T1000 (cell line): ENCODE measurements around the gene RERE.

Experiments used
- DNase-seq: peaks from one replicate; lab custom pipeline; 2025; ENCODE audit warnings: mixed read lengths; lab: John Stamatoyannopoulos, UW

The RERE gene

GRCh38 chr1:8473891-8474300 is 343.5 kb downstream of the RERE start:
- DNase-seq = no peak

- DNase-seq = no peak
Measured at GRCh38 chr1:8473121-8473875, 344.1 kb downstream of the RERE start.

- DNase-seq = no peak
Measured at GRCh38 chr1:8472668-8473067, 344.8 kb downstream of the RERE start.

- DNase-seq = no peak
Measured at GRCh38 chr1:8471451-8471850, 346.0 kb downstream of the RERE start.

- no peak for DNase-seq
Measured at GRCh38 chr1:8468751-8469150, 348.7 kb downstream of the RERE start.

- DNase-seq = no peak
Measured at GRCh38 chr1:8467308-8467707, 350.1 kb downstream of the RERE start.

- DNase-seq = no peak
Measured at GRCh38 chr1:8465692-8466091, 351.7 kb downstream of the RERE start.

- no peak for DNase-seq
Measured at GRCh38 chr1:8465013-8465412, 352.4 kb downstream of the RERE start.

GRCh38 chr1:8464377-8464776 is 353.1 kb downstream of the RERE start:
- no peak for DNase-seq

GRCh38 chr1:8463144-8463927 is 354.1 kb downstream of the RERE start:
- no peak for DNase-seq

GRCh38 chr1:8462371-8462892 is 355.0 kb downstream of the RERE start:
- DNase-seq = no peak

GRCh38 chr1:8461351-8462110 is 355.9 kb downstream of the RERE start:
- DNase-seq = no peak

GRCh38 chr1:8460784-8461183 is 356.7 kb downstream of the RERE start:
- no peak for DNase-seq

GRCh38 chr1:8460132-8460544 is 357.3 kb downstream of the RERE start:
- no peak for DNase-seq

- DNase-seq = no peak
Measured at GRCh38 chr1:8458607-8459006, 358.8 kb downstream of the RERE start.

GRCh38 chr1:8457760-8458381 is 359.6 kb downstream of the RERE start:
- no peak for DNase-seq

- no peak for DNase-seq
Measured at GRCh38 chr1:8456991-8457390, 360.4 kb downstream of the RERE start.

GRCh38 chr1:8456308-8456912 is 361.0 kb downstream of the RERE start:
- DNase-seq = no peak

- no peak for DNase-seq
Measured at GRCh38 chr1:8455700-8456307, 361.6 kb downstream of the RERE start.

- DNase-seq = no peak
Measured at GRCh38 chr1:8450312-8450711, 367.1 kb downstream of the RERE start.
